ENCODE results near the gene ASTN2.

The ASTN2 gene

GRCh38 chr9:117063721-117064471, 351.0 kb downstream of the ASTN2 start:
- no peak for DNase-seq

- DNase-seq = no peak
Observed at GRCh38 chr9:117060963-117061362, 353.9 kb downstream of the ASTN2 start.

GRCh38 chr9:117050007-117050406, 364.9 kb downstream of the ASTN2 start:
- DNase-seq = no peak

GRCh38 chr9:117046666-117047327, 368.1 kb downstream of the ASTN2 start:
- DNase-seq = no peak

GRCh38 chr9:117044241-117044640, 370.6 kb downstream of the ASTN2 start:
- no peak for DNase-seq

- no peak for DNase-seq
Observed at GRCh38 chr9:117043159-117043558, 371.7 kb downstream of the ASTN2 start.

- no peak for DNase-seq
Observed at GRCh38 chr9:117035546-117035945, 379.3 kb downstream of the ASTN2 start.

GRCh38 chr9:117034866-117035265, 380.0 kb downstream of the ASTN2 start:
- no peak for DNase-seq

- no peak for DNase-seq
Observed at GRCh38 chr9:117030254-117030768, 384.5 kb downstream of the ASTN2 start.

- DNase-seq = no peak
Observed at GRCh38 chr9:117029341-117029740, 385.5 kb downstream of the ASTN2 start.

- DNase-seq = no peak
Observed at GRCh38 chr9:117028103-117028858, 386.6 kb downstream of the ASTN2 start.

- no peak for DNase-seq
Observed at GRCh38 chr9:117021906-117022305, 393.0 kb downstream of the ASTN2 start.

GRCh38 chr9:117018966-117019617, 395.8 kb downstream of the ASTN2 start:
- DNase-seq = no peak

- DNase-seq = no peak
Observed at GRCh38 chr9:117017414-117017985, 397.4 kb downstream of the ASTN2 start.

GRCh38 chr9:117014061-117014460, 400.8 kb downstream of the ASTN2 start:
- DNase-seq = no peak

- no peak for DNase-seq
Observed at GRCh38 chr9:117013440-117013995, 401.3 kb downstream of the ASTN2 start.

GRCh38 chr9:117010061-117010460, 404.8 kb downstream of the ASTN2 start:
- no peak for DNase-seq

- no peak for DNase-seq
Observed at GRCh38 chr9:117008876-117009275, 406.0 kb downstream of the ASTN2 start.

GRCh38 chr9:117008461-117008860, 406.4 kb downstream of the ASTN2 start:
- DNase-seq = no peak

- no peak for DNase-seq
Observed at GRCh38 chr9:117002686-117003085, 412.2 kb downstream of the ASTN2 start.

GRCh38 chr9:117000834-117001233, 414.0 kb downstream of the ASTN2 start:
- DNase-seq = no peak

- no peak for DNase-seq
Observed at GRCh38 chr9:117000196-117000723, 414.6 kb downstream of the ASTN2 start.
